GM19438 (cell line): ENCODE data around the gene RILPL1.
"Not testable (repeated sequence)": the region's sequence is repeated elsewhere in the genome, so short reads cannot be mapped to it uniquely, and the experiment has no call there.

ENCODE experiments used
- ATAC-seq: cut with Tn5 transposase; IDR thresholded peaks from one replicate; pipeline ENCODE4 v1.9.1; 2021; ENCODE audit warnings: low read depth; ENCODE audit not compliant: unreplicated experiment

RILPL1 gene

DNA sequence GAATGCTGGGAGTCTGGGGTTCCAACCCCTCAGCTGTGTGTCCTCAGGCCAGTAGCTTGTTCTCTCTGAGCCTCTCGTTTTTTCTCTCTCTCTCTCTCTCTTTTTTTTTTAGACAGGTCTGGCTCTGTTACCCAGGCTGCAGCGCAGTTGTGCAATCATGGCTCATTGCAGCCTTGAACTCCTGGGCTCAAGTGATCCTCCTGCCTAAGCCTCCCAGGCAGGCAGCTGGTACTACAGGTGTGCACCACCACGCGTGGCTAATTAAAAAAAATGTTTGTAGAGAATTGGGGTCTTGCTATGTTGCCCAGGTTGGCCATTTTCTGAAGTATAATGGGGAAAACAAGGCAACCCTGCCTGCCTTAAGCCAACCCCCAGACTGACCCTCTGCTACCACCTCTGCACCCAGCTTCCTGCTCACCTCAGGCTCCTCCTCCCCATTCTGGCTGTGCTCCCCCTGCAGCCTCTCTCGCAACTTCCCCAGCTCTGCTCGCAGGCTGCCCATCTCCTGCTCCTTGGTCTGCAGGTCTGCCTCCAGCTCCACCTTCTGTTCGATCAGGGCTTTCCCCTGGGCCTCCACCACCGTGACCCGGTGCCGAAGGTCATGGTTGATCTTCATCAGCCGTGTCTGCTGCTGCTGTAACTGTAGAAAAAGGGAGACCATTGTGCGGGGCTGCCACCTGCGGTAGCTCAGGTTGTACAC is 35.2 kb downstream of the RILPL1 start:
- no peak for ATAC-seq

DNA sequence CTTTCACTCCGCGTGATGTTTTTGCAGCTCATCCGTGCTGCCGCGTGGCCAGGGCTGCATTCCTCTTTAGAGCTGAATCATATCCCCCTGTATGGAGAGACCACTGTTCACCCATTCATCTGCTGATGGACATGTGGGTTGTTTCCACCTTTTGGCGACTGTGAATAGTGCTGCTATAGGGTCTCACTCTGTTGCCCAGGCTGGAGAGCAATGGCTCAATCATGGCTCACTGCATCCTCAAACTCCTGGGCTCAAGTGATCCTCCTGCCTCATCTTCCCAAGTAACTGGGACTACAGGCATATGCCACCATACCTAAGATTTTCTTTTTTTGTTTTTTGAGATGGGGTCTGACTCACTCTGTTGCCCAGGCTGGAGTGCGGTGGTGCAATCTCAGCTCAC is 36.5 kb downstream of the RILPL1 start:
- ATAC-seq, result no peak

DNA sequence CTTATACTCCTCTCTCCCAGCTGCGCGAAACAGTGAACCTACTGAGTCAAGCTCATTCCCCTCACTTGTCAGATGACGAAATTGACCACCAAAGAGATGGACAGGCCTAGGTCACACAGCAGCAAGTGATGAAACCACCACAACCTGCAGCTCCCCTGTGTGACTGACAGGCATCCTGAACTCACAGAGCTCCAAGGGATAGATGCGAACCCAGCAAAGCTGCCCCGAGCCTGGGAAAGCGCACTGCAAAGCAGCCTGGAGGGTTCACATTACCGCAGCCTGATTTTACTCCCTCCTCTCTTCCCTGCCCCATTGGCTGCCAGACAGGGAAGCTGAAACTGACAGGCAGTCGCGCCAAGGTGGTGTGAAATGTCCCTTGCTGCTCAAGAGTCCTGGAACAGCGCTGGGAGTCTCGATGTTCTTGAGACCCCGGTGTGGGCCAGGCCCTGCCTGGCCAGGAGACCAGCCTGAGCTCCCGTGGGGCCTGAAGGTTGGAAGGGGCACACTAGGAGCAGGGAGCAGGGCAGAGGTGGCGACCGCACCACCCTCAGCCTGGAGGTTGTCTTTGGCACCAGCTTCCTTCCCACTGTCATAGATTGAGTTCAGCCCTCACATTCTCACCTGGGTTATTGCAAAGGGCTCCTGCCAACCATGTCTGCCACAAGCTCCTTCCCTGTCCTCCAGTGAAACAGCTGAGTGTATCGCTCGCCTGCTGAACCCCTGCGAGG is 39.2 kb downstream of the RILPL1 start:
- ATAC-seq, result no peak

DNA sequence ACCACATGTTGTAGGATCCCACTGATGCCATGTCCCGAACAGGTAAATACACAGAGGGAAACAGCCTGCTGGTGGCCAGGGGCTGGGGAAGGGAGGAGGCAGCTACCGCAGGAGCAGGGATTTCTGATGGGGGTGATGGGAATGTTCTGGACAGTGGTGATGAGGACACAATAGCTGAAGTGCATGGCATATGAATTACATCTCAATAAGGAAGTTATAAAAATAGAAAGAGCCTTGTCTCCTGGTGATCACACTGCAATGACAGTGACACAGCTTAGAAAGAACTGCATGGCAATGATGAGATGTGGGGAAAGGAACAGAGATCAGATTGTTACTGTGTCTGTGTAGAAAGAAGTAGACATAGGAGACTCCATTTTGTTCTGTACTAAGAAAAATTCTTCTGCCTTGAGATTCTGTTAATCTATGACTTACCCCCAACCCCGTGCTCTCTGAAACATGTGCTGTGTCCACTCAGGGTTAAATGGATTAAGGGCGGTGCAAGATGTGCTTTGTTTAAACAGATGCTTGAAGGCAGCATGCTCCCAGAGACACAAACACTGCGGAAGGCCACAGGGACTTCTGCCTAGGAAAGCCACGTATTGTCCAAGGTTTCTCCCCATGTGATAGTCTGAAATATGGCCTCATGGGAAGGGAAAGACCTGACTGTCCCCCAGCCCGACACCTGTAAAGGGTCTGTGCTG is 41.0 kb downstream of the RILPL1 start:
- ATAC-seq, result not testable (repeated sequence)

DNA sequence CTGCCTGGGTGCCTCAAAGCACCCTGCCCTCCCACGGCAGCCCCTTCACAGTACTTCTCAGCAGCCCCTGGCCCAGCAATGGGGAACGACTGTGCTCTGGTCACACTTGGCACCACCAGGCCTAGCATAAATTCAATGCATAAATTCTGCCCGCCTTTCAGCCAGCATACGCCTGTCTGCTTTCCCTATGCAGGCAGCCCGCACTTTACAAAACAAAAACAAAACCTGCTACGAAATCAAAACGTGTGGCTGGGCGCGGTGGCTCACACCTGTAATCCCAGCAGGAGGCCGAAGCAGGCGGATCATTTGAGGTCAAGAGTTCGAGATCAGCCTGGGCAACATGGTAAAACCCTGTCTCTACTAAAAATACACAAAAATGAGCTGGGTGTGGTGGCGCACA is 42.0 kb downstream of the RILPL1 start:
- no peak for ATAC-seq

DNA sequence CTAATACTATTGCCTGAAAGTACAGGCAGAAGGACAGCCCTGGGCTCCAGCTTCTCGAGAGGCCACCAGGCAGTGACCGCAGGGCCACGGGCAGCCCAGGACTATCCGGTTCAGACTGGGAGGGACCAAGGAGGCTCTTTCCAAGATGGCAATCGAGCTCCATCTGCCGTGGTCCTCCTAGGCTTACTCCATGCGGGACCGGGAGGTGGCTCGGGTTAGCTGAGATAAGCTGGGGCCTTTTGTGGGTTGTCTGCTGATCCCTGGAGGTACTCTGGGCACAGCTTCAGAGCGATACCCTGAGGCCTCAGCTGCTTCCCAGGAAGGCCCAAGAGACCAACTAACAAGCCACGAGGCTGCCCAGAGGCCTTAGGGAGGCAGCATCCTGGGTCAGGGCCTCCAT is 42.5 kb downstream of the RILPL1 start:
- ATAC-seq, result no peak

DNA sequence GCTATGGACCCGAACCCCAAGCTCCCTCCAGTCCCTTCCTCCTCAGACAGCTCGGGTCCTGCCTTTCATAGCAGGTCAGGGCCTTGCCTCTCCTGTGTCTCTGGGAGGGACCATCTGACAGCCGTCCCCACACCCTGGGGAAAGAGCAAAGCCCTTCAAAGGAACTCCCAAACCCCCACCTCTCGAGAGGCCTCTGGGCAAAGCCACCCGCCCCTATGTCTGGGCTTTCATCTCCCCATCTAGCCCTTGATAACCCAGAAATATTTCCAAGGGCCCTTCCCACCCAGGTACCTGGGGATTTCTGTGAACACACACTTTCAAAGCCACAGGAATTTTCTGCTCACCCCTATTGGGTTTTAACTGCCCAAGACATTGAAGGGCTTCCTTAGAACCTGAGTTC is 43.4 kb downstream of the RILPL1 start:
- ATAC-seq, result no peak

DNA sequence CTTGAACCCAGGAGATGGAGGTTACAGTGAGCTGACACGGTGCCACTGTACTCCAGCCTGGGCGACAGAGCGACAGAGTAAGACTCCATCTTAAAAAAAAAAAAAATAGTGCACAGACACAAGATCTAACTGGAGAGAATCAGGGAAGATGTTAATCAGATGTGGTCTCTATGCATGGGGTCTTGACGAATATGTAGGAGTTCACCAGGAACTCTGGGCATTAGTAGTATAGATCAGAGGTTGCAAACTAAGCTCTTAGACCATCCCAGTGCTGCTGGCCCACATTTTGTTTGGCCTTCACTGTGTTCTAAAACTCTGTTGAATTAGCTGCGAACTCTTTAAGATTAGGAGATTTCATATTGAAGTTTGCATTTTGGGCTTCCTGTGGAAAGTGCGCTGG is 43.9 kb downstream of the RILPL1 start:
- no peak for ATAC-seq

DNA sequence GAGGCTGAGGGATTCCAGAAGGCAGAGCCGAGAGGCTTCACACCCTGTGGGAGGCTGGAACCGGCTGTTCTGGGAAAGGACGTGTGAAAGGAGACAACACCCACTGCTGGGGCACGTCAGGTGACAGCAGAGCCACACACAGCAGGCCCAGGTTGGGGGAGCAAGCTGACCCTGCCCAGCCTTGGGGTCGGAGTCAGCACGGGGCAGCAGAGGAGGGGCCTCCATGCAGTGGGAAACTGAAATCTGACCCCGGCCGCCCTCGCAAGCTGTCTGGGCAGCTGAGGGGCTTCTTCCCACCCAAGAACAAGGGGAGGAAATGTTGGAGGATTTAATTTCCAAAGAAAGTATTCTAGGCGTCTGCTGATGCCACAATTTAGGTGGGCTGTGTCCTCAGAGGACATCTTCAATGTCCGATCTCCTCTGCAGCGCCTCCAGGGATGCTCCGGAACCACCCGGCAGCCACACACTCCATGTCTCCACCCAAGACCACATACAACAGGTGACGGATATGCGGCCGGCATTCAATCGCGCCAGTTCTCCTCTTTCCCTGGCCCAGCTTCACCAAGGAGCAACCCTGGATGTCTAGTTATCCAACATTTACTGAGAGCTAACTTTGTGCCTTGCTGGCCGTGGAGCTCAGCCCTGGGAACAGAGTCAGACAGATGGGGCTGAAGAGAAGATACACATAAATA is 44.8 kb downstream of the RILPL1 start:
- ATAC-seq, result no peak

DNA sequence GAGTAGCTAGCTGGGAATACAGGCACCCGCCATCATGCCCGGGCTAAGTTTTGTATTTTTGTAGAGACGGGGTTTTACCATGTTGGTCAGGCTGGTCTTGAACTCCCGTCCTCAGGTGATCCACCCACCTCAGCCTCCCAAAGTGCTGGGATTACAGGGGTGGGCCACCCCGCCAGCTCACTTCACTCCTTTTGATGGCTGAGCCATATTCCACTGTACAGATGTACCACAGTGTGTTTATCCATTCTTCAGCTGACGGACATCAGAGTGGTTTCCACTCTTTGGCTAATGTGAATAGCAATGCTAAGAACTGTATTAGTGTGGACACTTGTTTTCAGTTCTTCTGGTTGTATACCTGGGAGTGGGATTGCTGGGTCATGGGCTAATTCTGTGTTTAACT is 46.1 kb downstream of the RILPL1 start:
- ATAC-seq, result no peak

DNA sequence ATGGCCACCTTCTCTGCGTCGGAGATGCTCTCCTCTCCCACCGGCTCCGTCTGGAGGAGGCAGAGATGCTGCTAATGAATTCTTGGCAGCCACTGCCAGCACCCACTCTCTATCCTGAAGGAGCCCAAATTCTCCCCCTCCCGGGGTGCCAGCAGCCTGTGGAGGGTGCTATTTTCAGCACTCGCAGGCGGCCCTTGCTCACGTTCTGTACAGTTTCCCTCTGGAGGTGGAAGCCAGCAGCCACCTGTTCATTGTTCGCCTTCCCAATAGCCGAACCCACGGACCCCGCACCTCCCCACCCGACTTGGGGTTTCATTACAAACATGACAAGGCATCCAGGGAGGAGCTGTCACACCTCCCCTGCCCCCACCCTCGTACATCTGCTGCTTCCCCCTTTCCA is 47.8 kb downstream of the RILPL1 start:
- no peak for ATAC-seq

DNA sequence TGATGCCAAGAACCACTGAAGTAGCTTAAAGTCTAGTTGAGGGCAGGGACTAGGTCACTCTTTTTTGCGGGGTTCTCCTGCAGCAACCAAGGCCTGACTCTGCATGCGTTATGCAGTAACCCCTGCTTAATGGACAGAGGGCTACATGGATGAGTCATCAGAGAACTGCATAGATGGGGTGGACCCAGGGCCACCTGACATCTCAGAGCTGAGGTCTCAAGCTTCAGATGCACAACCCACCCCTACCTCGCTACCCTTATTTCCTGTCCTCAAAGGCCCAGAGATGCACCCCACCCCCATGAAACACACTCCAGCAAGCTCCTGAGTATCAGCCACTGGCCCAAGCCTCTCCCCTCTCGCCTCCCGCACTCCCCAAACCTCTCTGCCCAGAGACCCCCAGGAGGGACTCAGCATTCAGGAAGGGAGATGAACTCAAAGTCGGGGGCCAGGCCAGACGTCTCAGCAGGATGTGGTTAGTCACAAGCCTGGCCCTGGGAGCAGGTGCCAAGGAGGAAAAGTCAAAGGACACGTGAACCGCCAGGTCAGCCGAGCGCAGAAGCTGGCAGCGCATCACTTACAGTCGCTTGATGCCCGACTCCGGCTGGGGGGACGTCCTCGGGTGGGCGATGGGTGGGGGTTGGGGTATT is 49.8 kb downstream of the RILPL1 start:
- ATAC-seq, result no peak

DNA sequence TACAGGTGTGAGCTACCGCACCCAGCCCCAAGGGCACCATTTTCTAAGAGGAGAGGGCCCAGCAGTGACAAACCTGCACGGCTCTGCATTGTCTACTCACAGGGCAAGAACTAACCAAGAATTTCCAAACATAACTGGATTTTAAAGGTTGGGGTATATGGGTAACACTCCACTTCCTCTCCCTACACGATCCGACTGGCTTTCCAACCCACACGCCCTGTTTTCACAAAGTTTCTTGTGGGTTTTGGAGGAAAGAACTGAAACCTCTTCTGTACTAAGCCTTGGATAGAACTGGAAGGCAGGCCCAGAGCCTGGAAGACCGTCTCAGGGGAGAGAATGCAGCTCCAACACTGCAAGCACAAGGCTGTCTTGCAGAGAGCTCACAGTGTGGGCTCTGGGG is 50.6 kb downstream of the RILPL1 start:
- ATAC-seq, result no peak

DNA sequence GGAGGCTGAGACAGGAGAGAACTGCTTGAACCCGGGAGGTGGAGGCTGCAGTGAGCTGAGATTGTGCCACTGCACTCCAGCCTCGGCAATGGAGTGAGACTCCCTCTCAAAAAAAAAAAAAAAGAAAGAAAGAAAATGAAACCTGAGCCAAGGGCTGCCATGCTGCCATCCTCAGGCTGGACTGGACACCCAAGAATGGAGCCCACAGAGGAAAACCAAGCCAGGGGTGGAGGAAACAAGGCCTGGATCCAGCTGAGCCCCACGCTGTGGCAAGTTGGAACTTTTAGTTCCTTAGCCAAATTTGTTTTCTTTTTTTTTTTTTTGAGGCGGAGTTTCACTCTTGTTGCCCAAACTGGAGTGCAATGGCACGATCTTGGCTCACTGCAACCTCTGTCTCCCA is 52.3 kb downstream of the RILPL1 start:
- not testable (repeated sequence) for ATAC-seq

DNA sequence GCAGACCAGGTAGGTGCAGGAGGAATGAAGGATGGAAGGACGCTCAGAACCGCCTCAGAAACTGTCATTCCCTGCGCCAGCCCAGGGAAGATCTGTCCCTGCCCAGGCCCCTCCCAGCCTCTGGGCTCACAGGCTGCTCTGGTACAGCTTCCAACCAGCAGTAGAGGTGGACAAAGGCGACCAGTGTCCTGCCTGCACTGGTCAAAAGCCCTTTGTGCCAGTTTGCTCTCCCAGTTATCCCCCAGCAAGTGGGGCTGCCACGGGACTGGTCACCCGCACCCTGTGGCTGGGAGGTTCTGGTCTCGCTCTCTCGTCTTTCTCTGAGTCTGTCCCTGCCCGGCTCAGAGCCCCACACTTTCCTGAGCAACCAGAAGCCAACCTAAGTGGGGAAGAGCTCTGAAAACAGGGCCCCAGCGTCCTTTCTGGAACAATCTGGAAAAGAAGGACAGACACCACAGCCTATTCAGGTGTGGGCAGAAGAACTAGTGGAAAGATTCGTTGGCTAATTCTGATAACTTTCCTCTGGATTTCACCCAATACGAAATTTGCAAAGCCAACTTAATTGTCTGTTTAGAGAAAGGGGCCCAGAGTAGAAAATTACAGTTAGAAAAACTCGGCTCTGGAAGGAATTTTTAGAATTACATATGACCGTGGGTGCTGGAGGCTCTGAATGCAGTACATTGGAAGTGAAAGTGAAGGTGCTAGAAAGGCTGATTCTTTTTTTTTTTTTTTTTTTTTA is 53.9 kb downstream of the RILPL1 start:
- no peak for ATAC-seq

DNA sequence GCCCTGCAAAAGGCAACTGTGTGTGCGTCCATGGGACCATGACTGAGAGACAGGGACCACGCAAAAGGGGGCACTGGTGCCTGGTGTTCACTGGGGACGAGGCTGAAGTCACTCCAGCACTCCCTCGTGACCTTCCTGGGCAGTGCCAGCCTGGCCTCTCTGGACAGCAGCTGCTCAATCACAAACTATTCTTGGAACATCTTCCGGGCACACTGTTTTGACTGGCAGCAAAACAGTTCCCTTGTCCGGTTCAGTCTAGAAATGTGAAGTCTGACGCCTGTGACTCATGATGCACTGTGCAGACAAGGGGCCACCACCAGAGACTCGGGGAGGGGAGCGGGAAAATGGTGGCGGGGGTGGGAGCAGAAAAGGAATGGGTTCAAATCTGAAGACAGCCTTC is 54.8 kb downstream of the RILPL1 start:
- no peak for ATAC-seq

DNA sequence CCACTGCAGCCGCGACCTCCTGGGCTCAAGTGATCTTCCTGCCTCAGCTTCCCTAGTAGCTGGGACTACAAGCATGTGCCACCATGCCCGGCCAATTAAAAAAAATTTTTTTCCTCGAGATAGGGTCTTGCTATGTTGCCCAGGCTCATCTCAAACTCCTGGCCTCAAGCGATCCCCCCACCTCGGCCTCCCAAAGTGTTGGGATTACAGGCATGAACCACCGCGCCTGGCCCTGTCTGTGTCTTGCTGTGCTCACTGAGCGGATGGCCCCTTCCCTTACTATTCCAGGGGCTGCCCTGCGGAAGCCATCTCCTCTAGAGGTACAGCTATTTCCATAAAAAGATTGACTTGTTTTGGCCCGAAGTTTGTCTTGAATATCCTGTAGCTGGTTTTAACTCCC is 55.5 kb downstream of the RILPL1 start:
- no peak for ATAC-seq

DNA sequence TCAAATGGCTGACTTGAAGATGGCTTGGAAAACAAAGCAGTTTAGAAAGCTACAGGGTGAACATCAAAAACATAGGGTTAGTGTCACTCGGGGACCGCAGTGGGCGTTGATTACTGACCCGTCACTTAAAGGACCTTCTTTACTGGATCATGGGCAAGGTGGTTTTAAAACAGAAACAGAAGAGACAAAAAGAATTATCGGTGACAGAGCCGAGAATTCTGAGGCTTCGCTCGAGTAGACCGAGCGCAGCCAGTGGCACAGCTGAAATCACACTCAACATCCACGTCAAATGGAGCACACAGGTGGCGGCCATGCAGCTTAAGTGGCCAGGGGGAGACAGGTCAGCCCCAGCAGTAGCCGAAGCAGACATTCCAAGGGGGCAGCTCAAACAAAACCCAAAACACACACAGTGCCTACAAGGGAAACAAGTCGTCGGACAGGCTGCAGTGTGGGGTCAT is 58.2 kb downstream of the RILPL1 start:
- no peak for ATAC-seq

DNA sequence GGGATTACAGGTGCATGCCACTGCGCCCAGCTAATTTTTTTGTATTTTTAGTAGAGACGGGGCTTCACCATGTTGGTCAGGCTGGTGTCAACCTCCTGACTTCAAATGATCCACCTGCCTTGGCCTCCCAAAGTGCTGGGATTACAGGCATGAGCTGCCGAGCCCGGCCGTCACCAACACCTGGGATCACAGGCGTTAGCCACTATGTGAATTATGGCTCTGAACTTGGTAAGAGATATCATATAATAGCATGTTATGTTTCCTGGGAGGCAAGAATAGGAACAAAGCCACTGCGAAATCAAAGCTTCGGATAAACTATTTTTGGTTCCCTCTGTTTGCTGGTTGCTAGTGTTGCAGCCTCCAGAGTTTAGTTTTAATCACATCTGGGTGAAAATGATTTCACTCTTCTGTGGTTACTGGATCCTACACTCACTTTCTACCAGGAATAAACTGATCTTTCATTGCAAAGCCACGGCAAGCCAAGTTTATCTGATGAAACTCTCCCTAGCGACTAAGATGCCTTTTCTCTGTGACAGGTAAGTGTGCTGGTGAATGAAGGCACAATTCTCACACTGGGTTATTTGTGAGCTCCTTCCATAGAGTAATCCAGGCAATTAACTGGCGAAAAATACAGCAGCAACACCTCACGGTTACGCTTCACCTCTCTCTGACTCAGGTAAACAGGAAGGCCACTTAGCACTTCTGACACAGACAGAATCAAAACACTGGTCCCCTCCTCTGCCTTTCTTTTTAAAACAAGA is 58.9 kb downstream of the RILPL1 start:
- ATAC-seq, result no peak
